ENCODE measurements around the gene SPECC1. TPM values are rescaled to one million over a fixed set of nuclear protein-coding genes. Genes with fewer than 3 reads are reported as not detected.
A peak's percentile ranks its signal among the peaks of the same experiment; 100 is the strongest.
"Not testable (repeated sequence)": the region's sequence is repeated elsewhere in the genome, so short reads cannot be mapped to it uniquely, and the experiment has no call there.

The SPECC1 gene
- total and polyA plus RNA-seq, 2 donors (not counting 1 experiment from before 2014, with no cell fraction given), result 13.4 to 30.9 TPM

DNA sequence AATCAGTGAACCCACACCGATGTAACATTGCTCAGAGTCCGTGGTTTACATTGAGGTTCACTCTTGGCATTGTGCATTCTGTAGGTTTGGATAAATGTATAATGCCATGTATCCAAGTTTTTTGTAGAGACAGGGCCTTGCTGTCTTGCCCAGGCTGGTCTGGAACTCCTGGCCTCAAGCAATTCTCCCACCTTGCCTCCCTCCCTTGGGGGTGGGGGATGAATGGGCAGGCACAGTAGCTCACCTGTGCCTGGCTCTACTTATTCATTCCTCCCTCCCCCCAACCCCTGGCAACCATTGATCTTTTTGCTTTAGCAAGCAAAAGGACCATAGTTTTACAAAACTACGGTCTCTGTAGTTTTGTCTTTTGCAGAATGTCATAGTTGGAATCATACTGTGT lies 181.4 kb downstream of the SPECC1 start:
- Histone ChIP-seq H3K27ac (ENCODE audit: insufficient read depth, low read length) (no peak overlapping the region), H3K79me2 (ENCODE audit: control insufficient read depth, insufficient read depth, low read length) (no peaks in the 10 kb centered on the region), H3K4me1 (ENCODE audit: control insufficient read depth, extremely low read depth, insufficient read depth, low read length) (peaks cover 22% of the 10 kb centered on the region), H4K20me1 (ENCODE audit: control insufficient read depth, extremely low read depth, insufficient read depth, low read length) (no peaks in the 10 kb centered on the region), H3K36me3 (ENCODE audit: control insufficient read depth, insufficient read depth, low read length) (no peaks in the 10 kb centered on the region), H3K4me2 (ENCODE audit: extremely low read depth, insufficient read depth, low read length) (no peak overlapping the region), H3K9ac (ENCODE audit: insufficient read depth, low read length) (no peak overlapping the region), H3K27me3 (ENCODE audit: control insufficient read depth, insufficient read depth, low read length) (no peaks in the 10 kb centered on the region), H3K4me3 (replicated peaks in 1 of 4; ENCODE audit: control extremely low read depth in 1 of 4, insufficient read depth in 1 of 4, low read depth in 3 of 4, low read length in 4 of 4) (no peak overlapping the region), H3K9me3 (ENCODE audit: control insufficient read depth, insufficient read depth, low read depth, low read length) (no peaks in the 10 kb centered on the region), H2AFZ (ENCODE audit: low read length) (no peak overlapping the region)
- DNase-seq (ENCODE audit: low read depth in 2 of 2), result no peak
- TF ChIP-seq EZH2 (IDR thresholded peaks at IDR 0.05; ENCODE audit: low read length, missing control alignments), result no peak
- TF ChIP-seq CTCF (conservative IDR thresholded peaks at IDR 0.05 in 1 of 2, IDR thresholded peaks at IDR 0.05 in 1 of 2; ENCODE audit: low read depth in 1 of 2, low read length in 2 of 2), result no peak

DNA sequence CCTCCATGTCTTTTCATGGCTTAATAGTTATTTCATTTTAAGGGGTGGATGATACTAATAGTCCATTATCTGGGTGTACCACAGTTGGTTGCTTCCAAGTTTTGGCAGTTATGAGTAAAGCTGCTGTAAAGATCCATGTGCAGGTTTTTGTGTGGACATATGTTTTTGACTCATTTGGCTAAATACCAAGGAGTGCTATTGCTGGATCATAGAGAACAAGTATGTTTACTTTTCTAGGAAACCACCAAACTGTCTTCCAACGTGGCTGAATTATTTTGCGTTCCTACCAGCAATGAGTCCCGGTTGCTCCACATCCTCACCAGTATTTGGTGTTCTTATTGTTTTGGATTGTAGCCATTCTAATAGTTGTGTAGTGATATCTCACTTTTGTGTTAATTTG lies 181.9 kb downstream of the SPECC1 start:
- no peaks in the 10 kb centered on the region for H3K36me3 ChIP-seq (ENCODE audit: control insufficient read depth, insufficient read depth, low read length)
- no peaks in the 10 kb centered on the region for H3K9me3 ChIP-seq (ENCODE audit: control insufficient read depth, insufficient read depth, low read depth, low read length)
- peaks cover 22% of the 10 kb centered on the region for H3K4me1 ChIP-seq (ENCODE audit: control insufficient read depth, extremely low read depth, insufficient read depth, low read length)
- H3K27ac ChIP-seq (ENCODE audit: insufficient read depth, low read length), result no peak overlapping the region
- H3K27me3 ChIP-seq (ENCODE audit: control insufficient read depth, insufficient read depth, low read length), result no peaks in the 10 kb centered on the region
- no peaks in the 10 kb centered on the region for H4K20me1 ChIP-seq (ENCODE audit: control insufficient read depth, extremely low read depth, insufficient read depth, low read length)
- H3K4me3 ChIP-seq (replicated peaks in 1 of 4; ENCODE audit: control extremely low read depth in 1 of 4, insufficient read depth in 1 of 4, low read depth in 3 of 4, low read length in 4 of 4), result no peak overlapping the region
- DNase-seq (ENCODE audit: low read depth in 2 of 2), result peak; percentile 95 to 98
- no peak overlapping the region for H3K4me2 ChIP-seq (ENCODE audit: extremely low read depth, insufficient read depth, low read length)
- no peak overlapping the region for H3K9ac ChIP-seq (ENCODE audit: insufficient read depth, low read length)
- H2AFZ ChIP-seq (ENCODE audit: low read length), result no peak overlapping the region
- H3K79me2 ChIP-seq (ENCODE audit: control insufficient read depth, insufficient read depth, low read length), result no peaks in the 10 kb centered on the region
- no peak for TF ChIP-seq EZH2 (IDR thresholded peaks at IDR 0.05; ENCODE audit: low read length, missing control alignments)
- TF ChIP-seq CTCF (conservative IDR thresholded peaks at IDR 0.05 in 1 of 2, IDR thresholded peaks at IDR 0.05 in 1 of 2; ENCODE audit: low read depth in 1 of 2, low read length in 2 of 2), result no peak

- DNase-seq (ENCODE audit: low read depth in 2 of 2); H3K27ac ChIP-seq (ENCODE audit: insufficient read depth, low read length); H3K9me3 ChIP-seq (ENCODE audit: control insufficient read depth, insufficient read depth, low read depth, low read length); H3K4me3 ChIP-seq (replicated peaks in 1 of 4; ENCODE audit: control extremely low read depth in 1 of 4, insufficient read depth in 1 of 4, low read depth in 3 of 4, low read length in 4 of 4); H3K79me2 ChIP-seq (ENCODE audit: control insufficient read depth, insufficient read depth, low read length); H3K4me2 ChIP-seq (ENCODE audit: extremely low read depth, insufficient read depth, low read length); H3K4me1 ChIP-seq (ENCODE audit: control insufficient read depth, extremely low read depth, insufficient read depth, low read length); H3K27me3 ChIP-seq (ENCODE audit: control insufficient read depth, insufficient read depth, low read length); H2AFZ ChIP-seq (ENCODE audit: low read length); H3K9ac ChIP-seq (ENCODE audit: insufficient read depth, low read length); H4K20me1 ChIP-seq (ENCODE audit: control insufficient read depth, extremely low read depth, insufficient read depth, low read length); H3K36me3 ChIP-seq (ENCODE audit: control insufficient read depth, insufficient read depth, low read length): not testable (repeated sequence)
These were observed 187.1 kb downstream of the SPECC1 start for GRCh38 chr17:20196286-20196685.

All from fibroblast of lung (primary cell).